Germinal center (tissue), 1 donor: ENCODE results near the gene CDX2.
A peak's percentile ranks its signal among the peaks of the same experiment; 100 is the strongest.
"Not testable (repeated sequence)": the region's sequence is repeated elsewhere in the genome, so short reads cannot be mapped to it uniquely, and the experiment has no call there.

Source experiments
- DNase-seq: peaks from one replicate; pipeline ENCODE4 v3.0.0; 2012; ENCODE audit warnings: mixed read lengths, low spot score

Gene CDX2

GRCh38 chr13:27964741-27965323 lies 4.3 kb downstream of the CDX2 start:
- no peak for DNase-seq

- DNase-seq, result not testable (repeated sequence)
Observed at GRCh38 chr13:27964206-27964605, 4.9 kb downstream of the CDX2 start.

- no peak for DNase-seq
Observed at GRCh38 chr13:27963491-27963890, 5.6 kb downstream of the CDX2 start.

- DNase-seq, result no peak
Observed at GRCh38 chr13:27962982-27963381, 6.1 kb downstream of the CDX2 start.

DNA sequence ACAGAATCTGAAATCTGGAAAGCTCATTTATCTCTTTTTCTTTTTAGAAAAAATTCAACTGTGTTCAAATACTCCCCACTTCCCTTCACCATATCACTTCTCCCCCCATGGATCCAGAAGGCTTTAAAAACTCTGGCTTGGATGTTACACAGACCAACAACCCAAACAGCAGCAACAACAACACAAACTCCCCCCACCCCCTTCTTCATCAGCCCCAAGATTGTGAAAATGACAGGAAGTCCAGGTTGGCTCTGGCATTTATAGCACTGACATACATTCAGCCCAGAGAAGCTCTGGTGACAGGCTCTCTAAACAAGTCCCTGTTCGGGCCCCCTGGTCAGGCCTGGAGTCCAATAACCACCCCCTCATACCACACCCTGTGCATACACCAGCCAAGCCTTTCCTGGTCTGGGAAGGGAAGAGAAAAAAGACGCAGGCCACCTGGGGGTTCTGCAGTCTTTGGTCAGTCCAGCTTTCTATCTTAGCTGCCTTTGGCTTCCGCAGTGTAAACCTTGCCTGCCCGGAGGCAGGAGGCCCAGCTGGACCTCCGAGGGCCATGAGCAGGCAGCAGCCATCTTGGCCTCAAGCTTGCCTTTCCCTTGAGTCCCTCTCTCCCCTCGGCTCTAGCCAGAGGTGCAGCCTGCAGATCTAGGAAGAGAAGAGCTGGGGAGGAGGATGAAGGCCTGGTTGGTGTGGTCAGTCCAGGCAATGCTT lies 6.8 kb downstream of the CDX2 start:
- no peak for DNase-seq

DNA sequence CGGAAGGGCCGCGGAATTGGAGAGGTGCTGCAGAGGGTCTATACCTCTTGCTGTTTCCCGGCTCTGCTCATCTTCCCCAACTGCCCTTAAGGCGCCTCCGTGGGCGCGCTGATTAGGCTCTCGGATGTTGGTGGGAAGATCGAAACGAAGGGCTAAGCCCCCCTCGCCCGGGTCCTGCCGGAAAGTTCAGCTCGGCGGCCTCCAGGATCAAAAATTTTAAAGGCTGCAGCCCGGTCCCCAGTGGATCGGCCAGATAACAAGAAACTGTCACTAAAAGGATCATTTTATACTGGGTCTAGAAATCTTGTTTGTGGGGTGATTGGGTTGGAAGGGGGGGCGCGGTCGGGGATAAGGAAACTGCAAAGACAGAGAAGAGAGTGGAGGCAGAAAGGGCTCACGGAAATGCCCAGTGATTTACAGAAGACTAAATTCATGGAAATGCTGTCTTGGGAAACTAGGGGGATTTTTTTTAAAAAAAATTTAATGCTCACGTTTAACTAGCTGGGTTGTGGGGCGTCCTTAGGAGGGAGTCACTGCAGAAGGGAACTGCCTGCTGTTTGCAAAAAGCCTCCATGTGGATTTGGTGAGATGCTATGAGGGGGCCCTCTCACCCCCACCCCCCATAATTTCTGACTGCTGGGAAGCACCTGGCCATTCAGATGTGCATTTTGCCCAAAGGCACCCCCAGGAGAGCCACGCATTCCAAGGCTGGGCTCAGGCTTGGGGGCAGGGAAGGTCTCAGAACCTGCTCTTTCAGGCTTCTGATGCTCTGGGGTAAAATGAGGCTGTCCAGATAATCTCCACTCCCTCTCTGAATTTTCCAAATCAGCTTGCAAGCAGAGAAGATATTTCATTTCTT lies 7.7 kb downstream of the CDX2 start:
- no peak for DNase-seq

DNA sequence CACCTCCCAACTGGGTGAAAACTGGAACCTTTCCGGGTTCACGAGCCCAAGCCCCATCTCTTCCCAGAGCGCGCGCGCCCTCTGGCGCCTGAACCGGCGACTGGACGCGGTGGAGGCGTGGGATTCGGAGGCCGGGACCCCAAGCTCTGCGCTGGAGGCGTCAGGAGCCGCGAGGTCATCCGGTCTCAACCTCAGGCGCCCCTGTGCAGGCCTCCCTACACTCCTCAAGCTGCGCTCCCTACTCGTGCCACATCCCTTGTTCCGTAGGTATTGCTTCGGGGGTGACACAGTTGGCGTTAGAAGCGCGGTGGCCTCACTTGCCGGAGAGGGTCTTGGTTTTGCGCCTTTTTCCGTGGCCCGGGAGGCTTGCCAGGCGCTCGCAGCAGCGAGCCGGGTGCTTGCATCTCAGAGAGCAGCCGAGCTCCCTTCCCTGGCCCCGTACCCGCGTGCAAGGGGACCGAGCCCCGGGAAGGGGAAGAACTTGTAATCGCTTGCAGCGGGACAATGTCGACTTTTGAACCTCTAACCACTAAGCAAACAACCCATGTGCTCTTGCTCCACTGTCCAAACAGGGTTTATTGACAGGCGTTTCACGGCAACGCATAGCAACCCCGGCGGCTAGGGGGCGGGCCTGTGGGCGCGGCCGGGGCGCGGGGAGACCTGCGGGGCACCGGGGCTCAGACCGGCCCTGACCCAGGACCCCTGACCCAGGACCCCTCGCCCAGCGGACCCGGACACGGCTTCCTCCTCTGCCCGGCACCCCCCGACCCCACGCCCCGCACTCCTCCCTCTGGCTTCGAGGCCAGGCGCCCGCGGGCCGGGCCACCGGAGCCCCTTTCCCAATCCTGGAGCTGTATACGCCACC lies 8.5 kb downstream of the CDX2 start:
- DNase-seq, result no peak

GRCh38 chr13:27959976-27960361 lies 9.1 kb downstream of the CDX2 start:
- no peak for DNase-seq

- no peak for DNase-seq
Observed at GRCh38 chr13:27956576-27957300, 12.4 kb downstream of the CDX2 start.

- DNase-seq, result no peak
Observed at GRCh38 chr13:27955014-27955591, 14.0 kb downstream of the CDX2 start.

- DNase-seq, result no peak
Observed at GRCh38 chr13:27954406-27954851, 14.7 kb downstream of the CDX2 start.

GRCh38 chr13:27953676-27954405 lies 15.3 kb downstream of the CDX2 start:
- DNase-seq, result peak; percentile 85

GRCh38 chr13:27952876-27953675 lies 16.0 kb downstream of the CDX2 start:
- DNase-seq, result no peak

GRCh38 chr13:27942972-27943371 lies 26.1 kb downstream of the CDX2 start:
- DNase-seq, result no peak

- DNase-seq, result no peak
Observed at GRCh38 chr13:27933580-27934328, 35.4 kb downstream of the CDX2 start.

DNA sequence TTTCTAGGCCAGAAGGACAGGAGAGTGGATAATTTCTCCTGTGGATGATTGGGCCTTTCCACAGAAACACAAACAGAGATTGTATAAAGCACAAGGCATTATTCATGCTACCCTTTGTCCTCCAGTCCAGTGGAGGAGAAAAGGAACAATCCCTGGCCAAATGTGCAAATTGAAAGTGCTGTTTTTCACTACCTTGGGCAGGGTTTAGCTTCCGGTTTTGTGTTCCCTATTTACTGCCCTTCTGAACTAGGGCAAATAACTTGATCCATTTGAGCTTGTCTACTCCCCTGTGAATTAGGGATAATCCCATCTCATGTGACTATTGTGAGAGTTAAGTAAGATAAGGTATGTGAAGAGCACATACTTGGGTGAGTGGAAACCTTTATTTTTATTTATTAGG lies 36.0 kb downstream of the CDX2 start:
- no peak for DNase-seq

DNA sequence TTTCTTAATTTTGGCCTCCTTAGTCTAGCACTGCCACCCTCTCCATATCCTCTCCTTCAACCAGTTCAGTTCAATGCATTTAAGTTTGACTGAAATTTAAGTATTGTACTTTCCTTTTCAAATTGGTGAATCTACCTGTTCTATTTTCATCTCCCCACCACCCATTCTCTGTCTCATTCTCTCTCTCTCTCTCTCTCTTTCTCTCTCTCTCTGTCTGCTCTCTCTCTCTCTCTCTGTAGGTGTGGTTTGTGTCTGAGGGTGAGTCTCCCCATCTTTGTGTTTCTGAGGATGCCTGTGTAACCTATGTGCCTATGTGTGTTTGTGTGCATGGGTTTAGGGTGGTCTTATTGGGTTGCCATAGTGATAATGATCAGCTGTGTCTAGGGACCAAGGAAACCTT lies 39.2 kb downstream of the CDX2 start:
- DNase-seq, result no peak
